ENCODE results near the gene DPYSL5. TPM values are rescaled to one million over a fixed set of nuclear protein-coding genes. Genes with fewer than 3 reads are reported as not detected.

The DPYSL5 gene
- total RNA-seq, 1 donor from 2014 or later, result 0.11 TPM

DNA sequence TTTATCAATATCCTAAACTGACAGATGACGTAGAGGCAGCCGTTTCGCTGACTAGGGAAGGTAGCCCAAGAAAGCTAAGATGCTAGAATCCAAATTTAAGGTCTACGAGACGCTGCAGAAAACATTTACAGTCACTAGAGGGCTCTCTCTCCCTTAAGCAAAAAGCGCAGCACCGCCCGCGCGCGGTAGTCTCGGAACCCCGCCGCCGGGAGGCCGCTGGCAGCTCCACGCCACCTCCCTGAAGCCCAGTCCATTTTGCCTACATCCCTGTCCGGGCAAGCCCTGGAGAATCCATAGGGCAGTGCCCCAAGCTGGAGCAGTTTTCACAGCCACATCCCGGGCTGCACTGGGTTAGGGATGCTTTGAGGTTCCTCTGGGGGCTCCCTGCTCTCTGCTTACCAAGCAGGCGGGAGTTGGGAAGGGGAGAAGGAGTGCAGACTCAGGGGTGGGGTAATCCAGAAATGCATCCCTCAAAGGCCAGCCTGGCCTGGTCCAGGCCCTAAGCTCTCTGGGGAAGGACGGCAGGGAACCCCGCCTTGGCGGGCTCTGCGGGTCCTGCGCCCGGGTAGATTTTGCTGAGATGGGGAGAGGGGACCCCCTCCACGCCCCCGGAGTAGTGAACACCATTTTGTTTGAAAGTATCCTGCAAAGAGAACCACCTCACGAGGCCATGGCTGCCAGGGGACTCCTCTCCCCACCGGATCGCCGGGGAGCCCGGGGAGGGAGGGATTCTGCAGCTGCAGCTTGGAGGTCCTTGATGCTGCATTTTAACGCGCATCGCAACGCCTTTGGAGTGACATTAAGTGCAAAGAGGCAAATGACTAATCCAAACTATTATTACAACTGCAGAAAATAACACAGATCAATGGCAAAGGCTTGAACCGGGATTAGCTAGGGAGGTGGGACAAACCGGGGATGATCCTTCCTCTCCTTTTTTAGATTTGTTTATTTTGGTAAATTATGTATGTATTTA, 1.3 kb upstream of the DPYSL5 start:
- Mint-ChIP-seq H3K9me3 (ENCODE audit: unreplicated experiment) (no peaks in the 10 kb centered on the region), H3K36me3 (ENCODE audit: unreplicated experiment) (no peaks in the 10 kb centered on the region), H3K4me3 (ENCODE audit: unreplicated experiment) (peak overlapping the region; percentile 54), H3K4me1 (ENCODE audit: unreplicated experiment) (peaks cover 16% of the 10 kb centered on the region), H3K27me3 (ENCODE audit: unreplicated experiment) (peaks cover 60% of the 10 kb centered on the region), H3K27ac (ENCODE audit: unreplicated experiment) (no peak overlapping the region)
- TF ChIP-seq, protein P1, sequence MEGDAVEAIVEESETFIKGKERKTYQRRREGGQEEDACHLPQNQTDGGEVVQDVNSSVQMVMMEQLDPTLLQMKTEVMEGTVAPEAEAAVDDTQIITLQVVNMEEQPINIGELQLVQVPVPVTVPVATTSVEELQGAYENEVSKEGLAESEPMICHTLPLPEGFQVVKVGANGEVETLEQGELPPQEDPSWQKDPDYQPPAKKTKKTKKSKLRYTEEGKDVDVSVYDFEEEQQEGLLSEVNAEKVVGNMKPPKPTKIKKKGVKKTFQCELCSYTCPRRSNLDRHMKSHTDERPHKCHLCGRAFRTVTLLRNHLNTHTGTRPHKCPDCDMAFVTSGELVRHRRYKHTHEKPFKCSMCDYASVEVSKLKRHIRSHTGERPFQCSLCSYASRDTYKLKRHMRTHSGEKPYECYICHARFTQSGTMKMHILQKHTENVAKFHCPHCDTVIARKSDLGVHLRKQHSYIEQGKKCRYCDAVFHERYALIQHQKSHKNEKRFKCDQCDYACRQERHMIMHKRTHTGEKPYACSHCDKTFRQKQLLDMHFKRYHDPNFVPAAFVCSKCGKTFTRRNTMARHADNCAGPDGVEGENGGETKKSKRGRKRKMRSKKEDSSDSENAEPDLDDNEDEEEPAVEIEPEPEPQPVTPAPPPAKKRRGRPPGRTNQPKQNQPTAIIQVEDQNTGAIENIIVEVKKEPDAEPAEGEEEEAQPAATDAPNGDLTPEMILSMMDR (IDR thresholded peaks at IDR 0.05), result peak; percentile 88
- no peak for DNase-seq (ENCODE audit: extremely low spot score, unreplicated experiment)

DNA sequence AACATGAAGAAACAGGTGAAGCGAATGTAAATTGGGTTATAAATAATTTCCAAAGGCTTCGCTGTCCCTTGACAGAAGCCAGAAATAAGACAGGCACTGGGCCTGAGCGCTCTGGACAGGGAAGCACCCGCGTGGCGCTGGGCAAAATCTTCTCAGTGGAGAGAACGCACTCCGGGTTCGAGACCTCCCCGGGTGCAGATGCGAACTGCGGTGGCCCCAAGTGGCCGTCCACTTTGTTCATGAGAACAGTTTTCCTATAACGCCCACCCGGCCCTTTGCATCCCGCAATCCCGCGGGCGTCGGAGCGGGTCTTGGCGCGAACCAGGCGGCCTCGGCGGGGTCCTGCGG, 651 bp upstream of the DPYSL5 start:
- no peak for DNase-seq (ENCODE audit: extremely low spot score, unreplicated experiment)
- peaks cover 16% of the 10 kb centered on the region for H3K4me1 Mint-ChIP-seq (ENCODE audit: unreplicated experiment)
- H3K36me3 Mint-ChIP-seq (ENCODE audit: unreplicated experiment), result no peaks in the 10 kb centered on the region
- H3K4me3 Mint-ChIP-seq (ENCODE audit: unreplicated experiment), result peak overlapping the region; percentile 54
- H3K27ac Mint-ChIP-seq (ENCODE audit: unreplicated experiment), result no peak overlapping the region
- H3K9me3 Mint-ChIP-seq (ENCODE audit: unreplicated experiment), result no peaks in the 10 kb centered on the region
- peaks cover 65% of the 10 kb centered on the region for H3K27me3 Mint-ChIP-seq (ENCODE audit: unreplicated experiment)
- TF ChIP-seq, protein P1 (IDR thresholded peaks at IDR 0.05), result no peak

DNA sequence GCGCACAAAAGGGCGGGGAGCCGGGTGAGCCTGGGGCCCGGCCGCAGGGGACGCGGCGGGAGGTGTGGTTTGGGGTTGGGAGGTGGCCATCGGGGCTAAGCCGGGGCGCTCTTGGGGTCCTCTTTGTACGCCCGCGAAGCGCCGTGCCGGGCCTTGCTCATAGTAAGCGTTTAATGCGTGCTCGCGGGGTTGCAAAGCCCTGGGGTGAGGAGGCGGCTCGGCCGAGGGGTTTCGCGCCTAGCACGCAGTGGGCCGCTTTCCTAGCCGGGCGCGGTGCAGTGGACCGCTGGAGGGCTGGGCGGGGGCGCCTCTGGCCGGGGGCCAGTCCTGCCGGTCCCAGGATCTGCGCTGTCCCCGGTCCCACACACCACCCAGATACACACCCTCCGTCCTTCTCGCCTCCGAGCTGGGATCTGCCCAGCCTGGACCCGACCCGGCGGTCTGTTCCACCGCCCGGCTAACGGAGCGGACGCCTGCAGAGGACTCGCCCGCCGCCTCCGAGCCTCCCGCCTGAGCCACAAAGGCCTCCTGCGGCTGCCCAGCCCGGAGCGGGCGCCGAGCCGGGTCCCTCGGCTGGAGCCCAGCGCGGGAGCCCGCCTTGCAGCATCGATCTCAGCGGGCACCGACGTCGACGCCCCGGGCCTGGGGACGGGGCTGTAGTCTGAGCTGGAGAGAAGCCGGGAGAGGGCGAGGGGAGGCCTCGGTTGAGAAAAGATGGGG, 564 bp downstream of the DPYSL5 start:
- no peaks in the 10 kb centered on the region for H3K36me3 Mint-ChIP-seq (ENCODE audit: unreplicated experiment)
- peak overlapping the region; percentile 45 for H3K4me3 Mint-ChIP-seq (ENCODE audit: unreplicated experiment)
- H3K27me3 Mint-ChIP-seq (ENCODE audit: unreplicated experiment), result peaks cover 68% of the 10 kb centered on the region
- H3K9me3 Mint-ChIP-seq (ENCODE audit: unreplicated experiment), result no peaks in the 10 kb centered on the region
- peaks cover 16% of the 10 kb centered on the region for H3K4me1 Mint-ChIP-seq (ENCODE audit: unreplicated experiment)
- no peak overlapping the region for H3K27ac Mint-ChIP-seq (ENCODE audit: unreplicated experiment)
- DNase-seq (ENCODE audit: extremely low spot score, unreplicated experiment), result no peak
- TF ChIP-seq, protein P1 (IDR thresholded peaks at IDR 0.05), result no peak

DNA sequence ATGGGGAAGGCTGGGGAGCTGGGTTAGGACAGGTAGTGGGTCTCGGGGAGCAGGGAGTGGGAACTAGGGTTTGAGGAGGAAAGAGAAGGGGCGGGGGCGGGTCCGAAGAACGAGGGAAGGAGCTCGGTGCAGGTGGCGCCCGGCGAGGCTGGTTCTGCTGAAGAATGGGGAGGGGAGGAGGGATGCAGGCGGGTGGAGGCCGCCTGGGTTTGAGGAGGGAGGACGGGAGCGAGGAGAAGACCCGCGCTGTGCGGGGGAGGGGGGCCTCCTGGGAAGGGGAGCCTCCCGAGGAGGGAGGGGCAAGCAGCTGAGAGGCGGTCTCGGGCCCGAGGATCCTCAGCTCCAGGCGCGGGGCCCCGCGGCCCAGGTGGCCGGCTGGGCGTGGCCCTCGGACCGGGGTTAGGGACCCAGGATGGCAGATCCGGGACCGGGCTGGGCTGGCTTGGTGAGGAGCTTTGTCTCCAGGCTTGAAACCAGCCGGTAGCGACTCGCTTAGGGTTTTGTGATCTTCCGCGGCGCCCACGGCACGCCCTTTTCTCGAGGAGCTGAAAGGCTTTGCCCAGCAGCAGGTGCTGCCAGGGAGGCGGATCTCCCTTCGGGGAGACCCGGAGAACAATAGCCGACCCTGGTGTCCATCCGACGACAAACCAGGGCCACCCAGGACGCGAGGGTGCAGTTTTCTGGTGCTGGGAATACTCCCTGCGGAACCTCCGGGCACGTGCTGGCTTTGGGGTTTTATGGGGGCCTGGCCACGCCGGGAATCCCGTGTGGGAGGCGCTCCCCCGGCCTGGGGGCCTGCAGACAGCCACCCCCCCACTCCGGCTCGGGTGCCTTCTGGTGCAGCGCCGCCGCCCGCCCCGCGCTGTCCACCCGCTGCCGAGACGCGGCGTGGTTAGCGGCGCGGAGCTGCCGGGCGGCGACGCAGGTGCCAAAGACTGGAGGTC, 1.4 kb downstream of the DPYSL5 start:
- no peaks in the 10 kb centered on the region for H3K36me3 Mint-ChIP-seq (ENCODE audit: unreplicated experiment)
- no peak overlapping the region for H3K27ac Mint-ChIP-seq (ENCODE audit: unreplicated experiment)
- no peak overlapping the region for H3K4me3 Mint-ChIP-seq (ENCODE audit: unreplicated experiment)
- no peaks in the 10 kb centered on the region for H3K9me3 Mint-ChIP-seq (ENCODE audit: unreplicated experiment)
- no peak for DNase-seq (ENCODE audit: extremely low spot score, unreplicated experiment)
- H3K27me3 Mint-ChIP-seq (ENCODE audit: unreplicated experiment), result peaks cover 71% of the 10 kb centered on the region
- peaks cover 16% of the 10 kb centered on the region for H3K4me1 Mint-ChIP-seq (ENCODE audit: unreplicated experiment)
- TF ChIP-seq, protein P1 (IDR thresholded peaks at IDR 0.05), result no peak
